Keratinocyte (primary cell): ENCODE measurements around the gene SMG1. TPM values are rescaled to one million over a fixed set of nuclear protein-coding genes. Genes with fewer than 3 reads are reported as not detected.

ENCODE experiments used
- DNase-seq: peaks from one replicate; pipeline ENCODE4 v3.0.0-alpha.2; 2011; ENCODE audit warnings: low read depth, missing footprints, low spot score
- FAIRE-seq: peaks from 2 replicates; lab custom pipeline; 2011; peaks lifted over from hg19 to GRCh38; lab: Jason Lieb, UNC
- H2AFZ ChIP-seq: 2 replicates; pipeline ENCODE4 v1.6.0; 2012; ENCODE audit warnings: low read length, control low read depth, inconsistent platforms; ENCODE audit not compliant: control insufficient read depth
- H3K27ac ChIP-seq: 2 replicates; pipeline ENCODE4 v1.5.1; 2011; ENCODE audit warnings: low read length; ENCODE audit not compliant: control insufficient read depth, insufficient read depth
- H3K27me3 ChIP-seq: 3 replicates; pipeline ENCODE4 v1.6.0; 2011; ENCODE audit warnings: low read length; ENCODE audit not compliant: control insufficient read depth, insufficient read depth; ENCODE audit errors: extremely low read depth
- H3K36me3 ChIP-seq, 2 experiments: 2 replicates in 1 of 2; 3 replicates in 1 of 2; pipeline ENCODE4 v1.5.1; 2011; ENCODE audit warnings: low read length in 2 of 2, mild to moderate bottlenecking in 1 of 2; ENCODE audit not compliant: control insufficient read depth in 2 of 2, insufficient read depth in 2 of 2; ENCODE audit errors: extremely low read depth in 1 of 2
- H3K4me1 ChIP-seq: 3 replicates; pipeline ENCODE4 v1.5.1; 2011; ENCODE audit warnings: low read length; ENCODE audit not compliant: control insufficient read depth, insufficient read depth; ENCODE audit errors: extremely low read depth
- H3K4me2 ChIP-seq: 3 replicates; pipeline ENCODE4 v1.6.0; 2011; ENCODE audit warnings: low read depth, low read length; ENCODE audit not compliant: control insufficient read depth, insufficient read depth; ENCODE audit errors: extremely low read depth
- H3K4me3 ChIP-seq, 3 experiments: fragments of 200-600 bp in 1 of 3; sonication (generic) in 1 of 3; 2 replicates in 2 of 3; 3 replicates in 1 of 3; pipeline ENCODE4 v1.5.1; 2011 to 2016; ENCODE audit warnings: low read length in 3 of 3, mild to moderate bottlenecking in 3 of 3, control low read depth in 2 of 3, inconsistent platforms in 1 of 3, low read depth in 1 of 3, mixed read lengths in 1 of 3, mixed run types in 1 of 3, moderate library complexity in 1 of 3; ENCODE audit not compliant: control insufficient read depth in 2 of 3, insufficient read depth in 2 of 3; ENCODE audit errors: extremely low read depth in 1 of 3
- H3K79me2 ChIP-seq: 2 replicates; pipeline ENCODE4 v1.6.0; 2012; ENCODE audit warnings: low read length; ENCODE audit not compliant: control insufficient read depth, insufficient read depth
- H3K9ac ChIP-seq: 3 replicates; pipeline ENCODE4 v1.6.0; 2011; ENCODE audit warnings: low read length; ENCODE audit not compliant: control insufficient read depth, insufficient read depth; ENCODE audit errors: extremely low read depth
- H3K9me1 ChIP-seq: 3 replicates; pipeline ENCODE4 v1.6.0; 2011; ENCODE audit warnings: low read length; ENCODE audit not compliant: control insufficient read depth, insufficient read depth; ENCODE audit errors: extremely low read depth
- H3K9me3 ChIP-seq: 2 replicates; pipeline ENCODE4 v1.5.1; 2012; ENCODE audit warnings: low read depth, low read length; ENCODE audit not compliant: control insufficient read depth
- H4K20me1 ChIP-seq: 3 replicates; pipeline ENCODE4 v1.6.0; 2011; ENCODE audit warnings: low read length; ENCODE audit not compliant: control insufficient read depth, insufficient read depth; ENCODE audit errors: extremely low read depth
- CTCF ChIP-seq, 3 experiments: IDR thresholded peaks in 1 of 3; conservative IDR thresholded peaks in 1 of 3; optimal IDR thresholded peaks in 1 of 3; 2 replicates in 2 of 3; 3 replicates in 1 of 3; pipeline versions ENCODE3 to v1.5.1; 2011; ENCODE audit warnings: low read length in 3 of 3, mild to moderate bottlenecking in 3 of 3, moderate library complexity in 2 of 3, control low read depth in 1 of 3, inconsistent platforms in 1 of 3; ENCODE audit not compliant: insufficient read depth in 2 of 3; ENCODE audit errors: extremely low read depth in 1 of 3
- EZH2 ChIP-seq: IDR thresholded peaks from one replicate; pipeline ENCODE4 v1.6.1; 2012; ENCODE audit warnings: inconsistent platforms, mild to moderate bottlenecking, low read length, moderate library complexity
- dilution Hi-C: fragments of 300-500 bp; cut with MboI; formaldehyde crosslinking; loops from one replicate; pipeline ENCODE4 v1.7.0; 2020; ENCODE audit warnings: low sequenced_read_pairs; ENCODE audit not compliant: extremely low pct_ligation_motif_present
- polyA plus RNA-seq, 5 experiments: library from polyadenylated mRNA; depleted of rRNA in 3 of 5; stranded (reverse) in 3 of 5; stranded (forward) in 1 of 5; unstranded in 1 of 5; fragments of >200 nt; gene quantifications; 1 replicate in 1 of 5; 2 replicates in 3 of 5; 3 replicates in 1 of 5; pipeline versions ENCODE4 v1.2.1 to v1.2.3, GENCODE V29; 2011 to 2012; ENCODE audit warnings: missing spikeins in 2 of 5, low read depth in 1 of 5, low replicate concordance in 1 of 5

SMG1 gene
- polyA plus RNA-seq, 1 donor (not counting 4 experiments of a cell fraction or from before 2014, with no cell fraction given), result 34.2 TPM

DNA sequence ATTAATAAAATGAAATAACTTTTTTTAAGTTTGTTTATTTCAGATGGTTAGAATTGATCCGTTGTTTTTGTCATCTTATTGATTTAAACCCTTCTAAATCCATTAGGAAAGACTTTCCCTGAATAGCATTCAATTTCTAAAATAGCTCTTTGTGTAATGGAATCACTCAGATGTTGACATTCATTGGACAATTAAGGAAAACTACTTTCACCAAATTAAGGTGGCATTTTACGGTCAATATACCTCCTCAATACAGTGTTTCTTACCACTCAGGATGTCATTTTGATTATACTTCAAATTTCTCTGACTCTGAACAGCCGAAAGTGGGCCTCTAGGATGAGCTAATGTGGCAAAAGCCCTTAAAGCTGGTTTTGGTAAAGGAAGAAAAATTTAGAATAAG lies 126.7 kb downstream of the SMG1 start:
- Histone ChIP-seq H3K4me3 (peak overlapping the region; percentile 94 to 100 (median 96)), H2AFZ (no peak overlapping the region), H3K79me2 (peaks cover 56% of the 10 kb centered on the region), H3K4me1 (peaks cover 31% of the 10 kb centered on the region), H3K27ac (no peak overlapping the region), H3K4me2 (peak overlapping the region; percentile 94), H3K27me3 (no peaks in the 10 kb centered on the region), H3K9me1 (no peaks in the 10 kb centered on the region), H3K9me3 (no peaks in the 10 kb centered on the region), H3K36me3 (peaks cover 4 to 22% of the 10 kb centered on the region in 2 experiments), H3K9ac (peak overlapping the region; percentile 95), H4K20me1 (peaks cover 5% of the 10 kb centered on the region)
- dilution Hi-C loops, result no loop called here
- DNase-seq, result no peak
- FAIRE-seq, result no peak
- TF ChIP-seq CTCF (optimal IDR thresholded peaks at IDR 0.05 in 1 of 3, IDR thresholded peaks at IDR 0.05 in 1 of 3, conservative IDR thresholded peaks at IDR 0.05 in 1 of 3; ENCODE audit: extremely low read depth in 1 of 3, insufficient read depth in 2 of 3, low read length in 3 of 3) (no peak), EZH2 (no peak)

DNA sequence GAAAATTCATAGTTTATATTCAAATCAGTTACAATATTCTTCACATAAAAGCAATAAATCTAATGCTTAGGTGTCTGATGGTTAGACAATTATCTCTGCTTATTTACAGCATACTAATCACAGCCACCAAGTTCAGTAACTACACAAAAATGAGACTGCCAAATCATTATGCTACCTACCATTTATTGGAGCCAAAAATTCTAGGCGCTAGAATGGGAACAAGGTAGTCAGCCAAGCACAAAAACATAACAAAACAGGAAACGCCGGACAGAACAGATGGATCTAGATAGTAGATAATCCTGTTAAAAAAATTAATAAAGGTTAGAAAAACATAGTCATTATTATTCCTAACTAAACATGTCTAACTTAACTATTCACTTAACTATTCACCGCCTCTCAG lies 128.5 kb downstream of the SMG1 start:
- no peak overlapping the region for H2AFZ ChIP-seq
- H3K4me1 ChIP-seq, result peaks cover 21% of the 10 kb centered on the region
- H3K27me3 ChIP-seq, result no peaks in the 10 kb centered on the region
- FAIRE-seq, result no peak
- DNase-seq, result no peak
- H3K79me2 ChIP-seq, result peaks cover 62% of the 10 kb centered on the region
- no peak overlapping the region for H3K4me2 ChIP-seq
- peaks cover 11 to 25% of the 10 kb centered on the region in 2 experiments for H3K36me3 ChIP-seq
- no peak overlapping the region for H3K9ac ChIP-seq
- H3K4me3 ChIP-seq, result no peak overlapping the region
- H3K9me1 ChIP-seq, result no peaks in the 10 kb centered on the region
- TF ChIP-seq CTCF (optimal IDR thresholded peaks at IDR 0.05 in 1 of 3, IDR thresholded peaks at IDR 0.05 in 1 of 3, conservative IDR thresholded peaks at IDR 0.05 in 1 of 3; ENCODE audit: extremely low read depth in 1 of 3, insufficient read depth in 2 of 3, low read length in 3 of 3), result no peak
- TF ChIP-seq EZH2, result no peak
- H3K27ac ChIP-seq, result no peak overlapping the region
- dilution Hi-C loops, result no loop called here
- H3K9me3 ChIP-seq, result no peaks in the 10 kb centered on the region
- peaks cover 5% of the 10 kb centered on the region for H4K20me1 ChIP-seq
